GM19238 (cell line): ENCODE results near the gene PCCA.
A peak's percentile ranks its signal among the peaks of the same experiment; 100 is the strongest.
"Not testable (repeated sequence)": the region's sequence is repeated elsewhere in the genome, so short reads cannot be mapped to it uniquely, and the experiment has no call there.

ENCODE experiments used
- DNase-seq: peaks from one replicate; pipeline ENCODE4 v3.0.0; 2011; ENCODE audit warnings: low spot score; ENCODE audit not compliant: insufficient read length

Gene PCCA

DNA sequence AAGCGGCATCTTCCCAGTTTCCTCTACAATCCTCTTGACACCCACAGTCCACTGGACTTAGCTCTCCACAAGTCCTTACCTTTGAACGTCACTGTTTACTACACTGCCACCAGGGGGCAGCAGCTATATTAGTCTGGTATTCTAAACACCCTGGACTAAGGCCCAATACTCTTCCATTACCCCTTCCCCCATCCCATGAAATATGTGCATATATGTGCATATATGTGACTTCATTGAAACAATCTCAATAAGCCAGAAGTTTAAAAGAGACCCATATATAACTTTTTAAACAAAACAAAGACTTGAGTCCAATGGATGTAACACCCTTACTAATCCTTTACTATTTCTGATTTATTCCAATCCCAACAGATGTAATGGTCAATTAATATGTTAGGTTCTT, 484.2 kb downstream of the PCCA start:
- DNase-seq, result peak; percentile 32

DNA sequence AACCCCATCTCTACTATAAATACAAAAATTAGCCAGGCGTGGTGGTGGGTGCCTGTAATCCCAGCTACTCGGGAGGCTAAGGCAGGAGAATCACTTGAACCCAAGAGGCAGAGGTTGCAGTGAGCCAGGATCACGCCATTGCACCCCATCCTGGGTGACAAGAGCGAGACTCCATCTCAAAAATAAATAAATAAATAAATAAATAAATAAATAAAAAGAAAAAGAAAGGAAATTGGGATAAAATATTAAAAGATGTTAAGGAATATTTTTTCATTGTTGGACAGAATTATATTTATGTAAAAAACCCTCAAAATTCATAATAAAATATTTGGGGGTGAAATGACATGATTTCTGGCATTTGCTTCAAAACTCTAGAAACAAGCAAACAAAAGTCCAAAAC, 488.3 kb downstream of the PCCA start:
- DNase-seq, result not testable (repeated sequence)
